ENCODE data around the gene RPL18. TPM values are rescaled to one million over a fixed set of nuclear protein-coding genes. Genes with fewer than 3 reads are reported as not detected.
"Not testable (repeated sequence)": the region's sequence is repeated elsewhere in the genome, so short reads cannot be mapped to it uniquely, and the experiment has no call there.

RPL18 gene
- total RNA-seq, 1 experiment from 2014 or later: 1,417 TPM

- no peak overlapping the region for H3K27ac ChIP-seq (ENCODE audit: low read depth, low read length, poor library complexity, severe bottlenecking)
- H3K9me3 ChIP-seq (ENCODE audit: low read depth, low read length, poor library complexity, severe bottlenecking): no peaks in the 10 kb centered on the region
- H3K36me3 ChIP-seq (ENCODE audit: insufficient read depth, low read length, poor library complexity, severe bottlenecking): no peaks in the 10 kb centered on the region
- TF ChIP-seq EZH2 (IDR thresholded peaks at IDR 0.05; ENCODE audit: borderline replicate concordance, low read depth, low read length, poor library complexity, severe bottlenecking) (no peak), CTCF (conservative IDR thresholded peaks at IDR 0.05; ENCODE audit: low read depth, low read length) (no peak)
- H3K27me3 ChIP-seq (replicated peaks; ENCODE audit: insufficient read depth, low read depth, low read length, poor library complexity): no peaks in the 10 kb centered on the region
- no peak for DNase-seq (ENCODE audit: low spot score)
- no peak overlapping the region for H3K4me3 ChIP-seq (ENCODE audit: low read depth, low read length, poor library complexity, severe bottlenecking)
- ChIA-PET POLR2A (ENCODE audit: low non-redundant PET) (no interaction called here), CTCF (no interaction called here)
- H3K4me1 ChIP-seq (ENCODE audit: insufficient read depth, low read length, poor library complexity, severe bottlenecking): peaks cover 6% of the 10 kb centered on the region
- BruUV-seq (replicated peaks): no TSS peak
- intact Hi-C loops (cut with micrococcal nuclease; ENCODE audit: unreplicated experiment): no loop called here
Measured at GRCh38 chr19:48658483-48658882, 39.5 kb upstream of the RPL18 start.

GRCh38 chr19:48657828-48658227 lies 38.9 kb upstream of the RPL18 start:
- H3K27ac ChIP-seq (ENCODE audit: low read depth, low read length, poor library complexity, severe bottlenecking); DNase-seq (ENCODE audit: low spot score); intact Hi-C loops (cut with micrococcal nuclease; ENCODE audit: unreplicated experiment); H3K36me3 ChIP-seq (ENCODE audit: insufficient read depth, low read length, poor library complexity, severe bottlenecking); H3K27me3 ChIP-seq (replicated peaks; ENCODE audit: insufficient read depth, low read depth, low read length, poor library complexity); CTCF ChIA-PET; BruUV-seq (replicated peaks); POLR2A ChIA-PET (ENCODE audit: low non-redundant PET); H3K9me3 ChIP-seq (ENCODE audit: low read depth, low read length, poor library complexity, severe bottlenecking); H3K4me1 ChIP-seq (ENCODE audit: insufficient read depth, low read length, poor library complexity, severe bottlenecking); H3K4me3 ChIP-seq (ENCODE audit: low read depth, low read length, poor library complexity, severe bottlenecking): not testable (repeated sequence)

- ChIA-PET CTCF (no interaction called here), POLR2A (ENCODE audit: low non-redundant PET) (no interaction called here)
- intact Hi-C loops (cut with micrococcal nuclease; ENCODE audit: unreplicated experiment): no loop called here
- DNase-seq (ENCODE audit: low spot score): no peak
- Histone ChIP-seq H3K36me3 (ENCODE audit: insufficient read depth, low read length, poor library complexity, severe bottlenecking) (no peaks in the 10 kb centered on the region), H3K4me3 (ENCODE audit: low read depth, low read length, poor library complexity, severe bottlenecking) (no peak overlapping the region), H3K9me3 (ENCODE audit: low read depth, low read length, poor library complexity, severe bottlenecking) (no peaks in the 10 kb centered on the region), H3K4me1 (ENCODE audit: insufficient read depth, low read length, poor library complexity, severe bottlenecking) (peaks cover 6% of the 10 kb centered on the region), H3K27ac (ENCODE audit: low read depth, low read length, poor library complexity, severe bottlenecking) (no peak overlapping the region), H3K27me3 (replicated peaks; ENCODE audit: insufficient read depth, low read depth, low read length, poor library complexity) (no peaks in the 10 kb centered on the region)
- TF ChIP-seq CTCF (conservative IDR thresholded peaks at IDR 0.05; ENCODE audit: low read depth, low read length): no peak
- TF ChIP-seq EZH2 (IDR thresholded peaks at IDR 0.05; ENCODE audit: borderline replicate concordance, low read depth, low read length, poor library complexity, severe bottlenecking): no peak
- BruUV-seq (replicated peaks): no TSS peak
Measured at GRCh38 chr19:48656840-48657474, 38.0 kb upstream of the RPL18 start.
